Loucy (cell line): ENCODE results near the gene CTSC.

Experiments
- EZH2phosphoT487 ChIP-seq: fragments of 200-600 bp; IDR thresholded peaks from 2 replicates; pipeline ENCODE4 v1.6.1; 2018; ENCODE audit warnings: antibody characterized with exemption, mild to moderate bottlenecking, moderate library complexity, borderline replicate concordance
- TF ChIP-seq, protein P1 (sequence below): fragments of 200-600 bp; sonication (generic); conservative IDR thresholded peaks from 2 replicates; pipeline ENCODE4 v1.5.1; 2014; ENCODE audit warnings: mild to moderate bottlenecking, antibody characterized with exemption, low read length

DNA sequence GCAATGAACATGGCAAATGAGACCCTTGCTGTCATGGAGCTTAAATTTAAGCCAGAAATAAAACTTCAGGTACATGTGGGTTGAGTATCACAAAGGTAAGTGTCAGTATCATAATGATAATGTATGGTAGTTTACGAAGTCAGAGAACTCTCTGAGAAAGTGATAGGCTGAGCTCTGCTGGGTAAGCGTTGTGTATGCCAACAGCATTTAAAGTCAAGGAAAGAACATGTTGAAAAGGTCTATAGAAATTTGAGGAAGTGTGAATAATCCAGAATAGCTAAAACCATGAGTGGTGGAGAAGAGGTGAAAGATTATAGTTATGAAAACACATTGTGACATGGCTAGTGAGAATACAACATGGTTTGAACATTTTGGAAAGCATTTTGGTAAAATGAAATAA, 17.4 kb upstream of the CTSC start:
- TF ChIP-seq, protein P1, sequence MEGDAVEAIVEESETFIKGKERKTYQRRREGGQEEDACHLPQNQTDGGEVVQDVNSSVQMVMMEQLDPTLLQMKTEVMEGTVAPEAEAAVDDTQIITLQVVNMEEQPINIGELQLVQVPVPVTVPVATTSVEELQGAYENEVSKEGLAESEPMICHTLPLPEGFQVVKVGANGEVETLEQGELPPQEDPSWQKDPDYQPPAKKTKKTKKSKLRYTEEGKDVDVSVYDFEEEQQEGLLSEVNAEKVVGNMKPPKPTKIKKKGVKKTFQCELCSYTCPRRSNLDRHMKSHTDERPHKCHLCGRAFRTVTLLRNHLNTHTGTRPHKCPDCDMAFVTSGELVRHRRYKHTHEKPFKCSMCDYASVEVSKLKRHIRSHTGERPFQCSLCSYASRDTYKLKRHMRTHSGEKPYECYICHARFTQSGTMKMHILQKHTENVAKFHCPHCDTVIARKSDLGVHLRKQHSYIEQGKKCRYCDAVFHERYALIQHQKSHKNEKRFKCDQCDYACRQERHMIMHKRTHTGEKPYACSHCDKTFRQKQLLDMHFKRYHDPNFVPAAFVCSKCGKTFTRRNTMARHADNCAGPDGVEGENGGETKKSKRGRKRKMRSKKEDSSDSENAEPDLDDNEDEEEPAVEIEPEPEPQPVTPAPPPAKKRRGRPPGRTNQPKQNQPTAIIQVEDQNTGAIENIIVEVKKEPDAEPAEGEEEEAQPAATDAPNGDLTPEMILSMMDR: no peak
- TF ChIP-seq EZH2phosphoT487: no peak
